Motor neuron (in vitro differentiated cells): Measurements from ENCODE around the gene KNSTRN. TPM values are rescaled to one million over a fixed set of nuclear protein-coding genes. Genes with fewer than 3 reads are reported as not detected.
A peak's percentile ranks its signal among the peaks of the same experiment; 100 is the strongest.

Source experiments
- ATAC-seq, 8 experiments: fragments of 200-7000 bp; cut with Tn5 transposase; replicated peaks in 6 of 8; 2 replicates each; pipeline ENCODE4 v1.8.0; 2021; ENCODE audit warnings: mild to moderate bottlenecking in 8 of 8, moderate library complexity in 8 of 8
- H3K27ac ChIP-seq, 2 donors: fragments of 250-450 bp; sonication (Bioruptor Pico); 2 replicates each; pipeline ENCODE4 v1.9.0; 2021; ENCODE audit warnings: antibody characterized with exemption in 2 of 2, mild to moderate bottlenecking in 2 of 2, moderate library complexity in 1 of 2
- H3K4me1 ChIP-seq, 2 donors: fragments of 250-450 bp; sonication (Bioruptor Pico); replicated peaks in 1 of 2; 2 replicates each; pipeline ENCODE4 v1.6.1; 2021; ENCODE audit warnings: antibody characterized with exemption in 2 of 2, mild to moderate bottlenecking in 2 of 2, moderate library complexity in 1 of 2
- H3K4me3 ChIP-seq, 5 donors: fragments of 250-450 bp; sonication (Bioruptor Pico); 2 replicates each; pipeline ENCODE4 v1.9.0; 2021; ENCODE audit warnings: antibody characterized with exemption in 5 of 5, mild to moderate bottlenecking in 5 of 5, moderate library complexity in 4 of 5
- WGBS, 10 experiments: fragments of 450-650 bp; shearing (Covaris generic); methylation state at CpG; one replicate each; pipeline ENCODE4 v1.0.0; 2022; 5-methylcytosine and 5-hydroxymethylcytosine counted together
- in situ Hi-C, 9 experiments: fragments of 400-800 bp; cut with MboI; loops; one replicate each; pipeline ENCODE4 v1.15.0; 2021; ENCODE audit warnings: low sequenced_read_pairs in 9 of 9, low pct_unique_long_range_greater_than_20kb in 2 of 9; ENCODE audit not compliant: unreplicated experiment in 9 of 9
- total RNA-seq, 8 experiments: library from RNA; unstranded; fragments of 300-600 nt; gene quantifications; 2 replicates each; pipeline versions ENCODE4 v1.2.3 to v1.2.4, GENCODE V29; 2022

The KNSTRN gene
- total RNA-seq, 8 experiments from 2014 or later: 19.5 to 63.3 (median 29.3) TPM

DNA sequence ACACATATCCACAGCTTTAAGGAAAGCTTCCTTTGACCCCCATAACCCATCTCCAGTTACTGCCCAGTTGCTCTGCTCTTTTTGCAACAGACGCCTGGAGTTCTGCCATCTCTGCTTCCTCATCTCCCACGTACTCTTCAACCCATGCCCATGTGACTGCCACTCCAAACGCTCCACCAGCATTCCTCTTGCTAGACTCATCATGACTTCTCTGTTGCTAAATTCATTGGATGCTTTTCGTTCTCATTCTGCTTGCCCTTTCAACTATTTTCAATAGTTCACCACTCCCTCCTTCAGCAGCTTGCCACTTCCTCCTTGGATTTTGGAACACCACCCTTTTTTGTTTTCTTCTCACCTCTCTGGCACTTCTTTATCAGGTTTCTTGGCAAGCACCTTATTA is 2.7 kb upstream of the KNSTRN start:
- in situ Hi-C loops: no loop called here
- H3K27ac ChIP-seq: no peak overlapping the region

DNA sequence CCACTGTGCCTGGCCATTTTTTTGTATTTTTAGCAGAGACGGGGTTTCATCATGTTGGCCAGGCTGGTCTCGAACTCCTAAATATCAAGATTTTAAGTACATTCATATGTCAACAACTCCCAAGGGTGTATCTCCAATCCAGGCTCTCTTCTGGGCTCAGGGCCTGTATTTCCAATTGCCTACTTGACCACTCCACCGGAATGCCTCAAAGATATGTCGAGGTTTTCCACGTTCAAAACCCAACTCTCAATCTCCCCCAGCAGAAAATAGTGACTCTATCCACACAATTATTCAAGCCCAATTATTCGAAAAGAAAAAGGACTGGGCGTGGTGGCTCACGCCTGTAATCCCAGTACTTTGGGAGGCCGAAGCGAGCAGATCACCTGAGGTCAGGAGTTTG is 1.9 kb upstream of the KNSTRN start:
- ATAC-seq: no peak
- Histone ChIP-seq H3K27ac (no peak overlapping the region), H3K4me3 (no peak overlapping the region), H3K4me1 (peaks cover 4 to 7% of the 10 kb centered on the region in 2 donors)
- in situ Hi-C loops: no loop called here
- WGBS, 10 experiments: 82 to 94% (median 90%) methylated on average over 2 to 10 of the region's 10 CpGs; no CpG with 5 or more reads in 4 of the 10 experiments

More for the DNA sequence above, 2.7 kb upstream of the KNSTRN start:
- Histone ChIP-seq H3K4me3 (no peak overlapping the region), H3K4me1 (peaks cover 4 to 7% of the 10 kb centered on the region in 2 donors)
- peak in 2 of 8 experiments; percentile 51 to 58 for ATAC-seq
- WGBS, 10 experiments: 0 to 75% (median 31%) methylated on average over 1 to 4 of the region's 4 CpGs

DNA sequence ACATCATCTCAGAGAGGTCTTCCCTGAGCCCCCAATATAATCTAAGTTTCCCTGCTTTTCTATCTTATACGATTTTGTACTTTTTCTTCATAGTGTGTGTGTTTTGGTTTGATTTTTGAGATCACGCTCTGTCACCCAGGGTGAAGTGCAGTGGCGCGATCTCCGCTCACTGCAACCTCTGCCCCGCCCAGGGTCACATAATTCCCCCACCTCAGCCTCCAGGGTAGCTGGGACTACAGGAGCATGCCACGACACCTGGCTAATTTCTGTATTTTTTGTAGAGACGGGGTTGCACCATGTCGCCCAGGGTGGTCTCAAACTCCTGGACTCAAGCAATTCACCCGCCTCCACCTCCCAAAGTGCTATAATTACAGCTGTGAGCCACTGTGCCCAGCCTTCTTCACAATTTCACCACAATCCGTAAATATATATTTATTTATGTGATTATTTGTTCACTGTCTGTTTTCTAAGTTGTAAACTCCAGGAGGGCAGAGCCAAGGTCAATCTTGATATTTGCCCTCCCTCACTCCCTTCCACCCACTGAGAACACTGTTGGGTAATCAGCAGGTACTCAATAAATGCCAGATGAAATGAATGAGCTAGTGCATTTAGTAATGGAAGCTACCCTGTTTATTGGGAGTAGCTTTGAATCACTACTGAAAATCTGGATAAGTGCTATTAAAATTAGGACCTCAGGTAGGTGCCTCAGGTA is 547 bp upstream of the KNSTRN start:
- no peak for ATAC-seq
- H3K4me3 ChIP-seq: no peak overlapping the region
- WGBS, 10 experiments: 62 to 93% (median 81%) methylated on average over 1 to 7 of the region's 11 CpGs; no CpG with 5 or more reads in 1 of the 10 experiments
- in situ Hi-C loops: no loop called here
- H3K4me1 ChIP-seq: peaks cover 4 to 7% of the 10 kb centered on the region in 2 donors
- H3K27ac ChIP-seq: no peak overlapping the region

DNA sequence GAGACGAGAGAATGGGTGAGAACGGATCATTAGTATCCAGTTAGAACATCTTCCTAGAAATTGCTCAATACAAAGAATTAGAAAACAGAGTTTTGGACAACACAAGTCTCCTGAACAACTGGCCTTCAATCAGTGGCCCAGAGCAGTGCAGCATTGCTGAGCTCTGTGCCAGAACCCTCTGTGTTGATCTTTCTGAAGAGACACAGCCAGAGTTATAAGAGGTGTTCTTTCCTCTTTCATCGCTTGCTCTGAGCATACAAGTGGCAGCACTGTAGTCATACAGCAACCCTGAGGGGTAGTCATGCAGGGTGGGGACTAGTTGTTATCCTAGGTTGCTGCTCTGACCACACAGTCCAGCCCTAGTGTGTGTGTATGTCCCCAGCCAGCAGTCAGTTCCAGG is 4.0 kb downstream of the KNSTRN start:
- Histone ChIP-seq H3K27ac (no peak overlapping the region), H3K4me3 (no peak overlapping the region), H3K4me1 (peaks cover 4 to 7% of the 10 kb centered on the region in 2 donors)
- WGBS, 10 experiments: 90 to 100% (median 100%) methylated on average over 1 to 2 of the region's 3 CpGs; no CpG with 5 or more reads in 3 of the 10 experiments
- ATAC-seq: no peak
- in situ Hi-C loops: no loop called here

DNA sequence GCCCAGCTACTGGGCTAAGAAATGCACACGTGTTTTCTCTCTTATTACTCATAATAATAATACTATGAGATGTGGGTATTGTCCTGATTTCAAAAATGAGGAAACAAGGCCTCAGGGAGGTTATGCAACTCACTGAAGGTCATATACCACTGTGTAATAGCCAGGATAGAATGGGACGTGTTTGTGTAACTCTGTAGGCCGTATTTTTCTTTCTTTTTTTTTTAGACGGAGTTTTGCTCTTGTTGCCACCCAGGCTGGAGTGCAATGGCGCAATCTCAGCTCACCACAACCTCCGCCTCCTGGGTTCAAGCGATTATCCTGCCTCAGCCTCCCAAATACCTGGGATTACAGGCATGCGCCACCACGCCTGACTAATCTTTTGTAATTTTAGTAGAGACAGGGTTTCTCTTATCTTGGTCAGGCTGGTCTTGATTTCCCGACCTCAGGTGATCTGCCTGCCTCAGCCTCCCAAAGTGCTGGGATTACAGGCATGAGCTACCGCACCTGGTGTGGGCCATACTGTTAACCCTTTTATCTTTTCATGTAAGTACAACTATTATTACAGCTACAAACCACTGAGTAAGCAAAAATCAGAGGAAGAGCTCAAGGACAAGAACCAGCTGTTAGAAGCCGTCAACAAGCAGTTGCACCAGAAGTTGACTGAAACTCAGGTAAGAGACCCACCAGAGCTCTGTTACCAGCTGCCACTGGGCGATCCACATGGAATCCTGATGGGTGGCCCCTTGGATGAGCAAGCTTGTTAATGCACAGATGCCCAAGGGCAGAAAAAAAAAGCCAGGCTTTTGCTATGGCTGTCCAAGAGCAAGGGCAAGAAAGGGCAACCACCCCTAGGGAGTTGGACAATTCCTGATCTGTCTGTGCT is 6.7 kb downstream of the KNSTRN start:
- no peak overlapping the region for H3K27ac ChIP-seq
- ATAC-seq: no peak
- 71 to 100% (median 97%) methylated on average over 1 to 13 of the region's 13 CpGs; no CpG with 5 or more reads in 1 of the 10 experiments for WGBS, 10 experiments
- H3K4me3 ChIP-seq: no peak overlapping the region
- no peaks in the 10 kb centered on the region for H3K4me1 ChIP-seq
- in situ Hi-C loops: no loop called here

DNA sequence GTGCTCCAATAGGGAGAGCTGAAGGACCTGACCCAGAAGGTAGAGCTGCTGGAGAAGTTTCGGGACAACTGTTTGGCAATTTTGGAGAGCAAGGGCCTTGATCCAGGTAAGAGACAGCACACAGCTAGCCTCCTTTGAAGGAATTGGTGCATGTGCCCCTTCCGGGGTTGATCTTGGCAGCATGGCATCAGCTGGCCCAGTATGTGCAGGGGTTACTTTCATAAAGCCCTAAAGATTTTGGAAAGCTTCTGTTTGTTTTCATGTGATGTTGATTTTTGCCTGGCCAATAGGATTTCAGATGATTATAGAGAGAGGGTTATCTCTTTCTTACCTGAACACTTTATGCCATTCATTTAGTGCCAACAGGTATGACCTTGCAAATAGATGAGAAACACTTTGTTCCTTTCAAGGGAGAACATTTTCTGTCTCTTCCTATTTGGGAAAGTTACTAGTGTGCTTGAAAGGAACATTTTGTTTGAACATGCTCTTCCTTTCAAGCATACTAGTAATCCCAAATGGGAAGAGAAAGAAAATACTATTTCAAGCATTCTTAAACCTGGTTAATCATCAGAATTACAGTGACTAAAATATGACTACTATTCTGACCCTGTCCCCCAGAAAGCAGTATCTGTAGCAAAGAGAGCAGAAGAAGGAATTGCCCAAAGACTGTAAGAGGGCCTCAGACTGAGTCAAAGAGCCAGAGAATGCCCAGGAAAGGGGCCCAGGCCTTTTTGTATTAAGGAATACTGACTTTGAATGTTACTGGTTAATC is 7.5 kb downstream of the KNSTRN start:
- no peaks in the 10 kb centered on the region for H3K4me1 ChIP-seq
- no peak overlapping the region for H3K4me3 ChIP-seq
- H3K27ac ChIP-seq: no peak overlapping the region
- ATAC-seq: no peak
- in situ Hi-C loops: no loop called here
- WGBS, 10 experiments: 80 to 100% (median 92%) methylated on average over 1 to 2 of the region's 2 CpGs; no CpG with 5 or more reads in 7 of the 10 experiments

DNA sequence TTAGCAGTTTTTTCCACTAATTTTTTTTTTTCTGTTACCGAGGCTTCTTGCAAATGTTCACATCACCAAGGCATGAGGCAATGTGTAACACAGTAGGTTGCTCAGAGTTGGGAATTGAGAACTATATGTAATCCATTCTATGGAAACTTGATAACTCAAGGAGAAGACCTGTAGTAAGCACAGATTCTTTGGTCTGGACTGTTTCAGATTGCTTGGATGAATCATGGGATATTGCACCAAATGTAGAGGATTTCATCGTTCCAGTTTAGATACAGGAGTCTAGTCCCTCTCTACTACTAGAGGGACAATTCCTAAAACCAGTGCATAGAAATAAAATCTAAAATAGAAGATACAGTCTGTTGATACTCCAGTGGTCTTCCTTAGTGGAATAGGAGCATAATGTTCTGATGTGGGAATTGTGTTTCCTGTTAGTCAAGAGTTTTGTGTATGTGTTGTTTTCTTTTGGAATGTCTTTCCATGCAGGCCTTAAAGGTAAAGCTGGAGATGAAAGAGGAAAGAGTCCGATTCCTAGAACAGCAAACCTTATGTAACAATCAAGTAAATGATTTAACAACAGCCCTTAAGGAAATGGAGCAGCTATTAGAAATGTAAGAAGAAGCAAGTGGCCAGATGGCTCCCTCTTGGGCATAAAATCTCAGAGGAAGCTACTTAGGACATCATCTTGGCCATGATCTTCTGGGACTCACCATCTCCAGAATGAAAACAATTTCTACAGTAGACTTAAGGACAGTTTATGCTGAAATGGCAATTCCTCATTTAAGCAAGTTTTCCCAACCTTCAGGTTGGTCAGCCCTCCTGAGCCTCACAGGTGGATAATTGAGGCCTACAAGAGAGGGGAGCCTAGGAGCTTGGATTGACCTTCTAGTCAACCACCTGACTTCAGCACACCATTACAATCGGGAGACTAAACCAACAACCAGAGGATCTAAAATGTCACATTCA is 10.7 kb downstream of the KNSTRN start:
- H3K27ac ChIP-seq: no peak overlapping the region
- in situ Hi-C loops: no loop called here
- no peak for ATAC-seq
- 86 to 100% (median 96%) methylated on average over 1 to 4 of the region's 4 CpGs for WGBS, 10 experiments
- no peak overlapping the region for H3K4me3 ChIP-seq
- no peaks in the 10 kb centered on the region for H3K4me1 ChIP-seq

DNA sequence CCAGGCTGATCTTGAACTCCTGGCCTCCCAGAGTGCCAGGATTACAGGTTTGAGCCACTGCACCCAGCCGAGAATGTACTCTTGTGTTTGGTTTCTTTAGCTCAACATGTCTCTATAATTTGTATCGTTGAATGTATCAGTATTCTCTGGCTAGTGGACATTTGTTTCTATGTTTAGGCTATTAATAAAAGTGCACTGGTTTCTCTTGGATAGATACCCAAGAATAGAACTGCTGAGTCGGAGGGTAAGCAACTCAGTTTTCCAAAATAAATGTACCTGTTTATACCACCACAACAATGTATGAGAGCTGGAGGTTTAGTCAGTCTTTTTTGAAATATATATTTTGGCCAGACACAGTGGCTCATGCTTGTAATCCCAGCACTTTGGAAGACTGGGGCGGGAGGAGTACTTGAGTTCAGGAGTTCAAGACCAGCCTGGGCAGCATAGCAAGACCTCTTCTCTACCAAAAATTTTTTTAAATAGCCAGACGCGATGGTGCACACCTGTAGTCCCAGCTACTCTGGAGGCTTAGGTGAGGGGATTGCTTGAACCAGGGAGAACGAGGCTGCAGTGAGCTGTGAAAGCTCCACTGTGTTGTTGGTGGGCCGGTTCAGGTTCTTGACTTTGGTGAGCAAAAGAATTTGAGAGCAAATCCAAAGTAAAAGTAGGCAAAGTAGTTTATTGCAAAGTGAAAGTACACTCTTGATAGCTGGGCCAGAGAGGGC is 15.3 kb downstream of the KNSTRN start:
- no peak overlapping the region for H3K4me3 ChIP-seq
- no peak overlapping the region for H3K27ac ChIP-seq
- WGBS, 10 experiments: 77 to 96% (median 92%) methylated on average over 2 to 8 of the region's 8 CpGs; no CpG with 5 or more reads in 2 of the 10 experiments
- no peak for ATAC-seq
- in situ Hi-C loops: no loop called here
- no peaks in the 10 kb centered on the region for H3K4me1 ChIP-seq

DNA sequence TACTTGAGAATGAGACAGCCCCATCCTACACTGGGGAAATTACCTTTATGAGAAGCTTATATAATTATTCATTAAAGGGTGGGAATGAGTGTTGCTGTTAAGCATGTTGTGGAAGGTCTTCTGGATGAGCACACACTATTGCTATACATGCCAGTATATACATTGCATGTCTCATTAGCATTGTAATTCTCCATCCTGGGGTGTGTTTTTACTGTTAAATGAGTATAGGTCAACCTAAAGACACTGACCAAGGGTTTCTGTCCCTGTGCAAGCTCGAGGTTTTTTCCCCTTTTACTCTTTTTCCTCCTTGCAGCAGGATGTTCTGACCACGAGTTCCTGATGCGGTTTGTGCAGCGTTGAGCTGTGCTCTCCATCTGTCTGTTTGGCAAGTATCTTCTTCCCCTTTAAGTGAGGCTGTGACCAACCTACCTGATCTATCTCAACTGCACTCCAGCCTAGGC is 15.9 kb downstream of the KNSTRN start:
- H3K4me1 ChIP-seq: no peaks in the 10 kb centered on the region
- ATAC-seq: no peak
- no peak overlapping the region for H3K4me3 ChIP-seq
- H3K27ac ChIP-seq: no peak overlapping the region
- in situ Hi-C loops: no loop called here
- WGBS, 10 experiments: 20 to 90% (median 80%) methylated on average over 1 to 4 of the region's 4 CpGs; no CpG with 5 or more reads in 3 of the 10 experiments

DNA sequence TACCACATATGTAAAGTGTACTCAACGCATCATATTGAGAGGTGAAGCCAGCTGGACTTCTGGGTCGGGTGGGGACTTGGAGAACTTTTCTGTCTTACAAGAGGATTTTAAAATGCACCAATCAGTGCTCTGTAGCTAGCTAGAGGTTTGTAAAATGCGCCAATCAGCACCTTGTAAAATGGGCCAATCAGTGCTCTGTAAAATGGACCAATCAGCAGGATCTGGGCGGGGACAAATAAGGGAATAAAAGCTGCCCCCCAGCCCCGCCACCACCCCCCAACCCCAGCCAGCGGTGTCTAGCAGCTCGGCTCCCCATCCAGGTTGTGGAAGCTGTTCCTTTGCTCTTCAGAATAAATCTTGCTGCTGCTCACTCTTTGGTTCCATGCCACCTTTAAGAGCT is 16.8 kb downstream of the KNSTRN start:
- H3K27ac ChIP-seq: no peak overlapping the region
- WGBS, 10 experiments: 40 to 93% (median 80%) methylated on average over 1 to 3 of the region's 7 CpGs; no CpG with 5 or more reads in 1 of the 10 experiments
- H3K4me3 ChIP-seq: no peak overlapping the region
- no peaks in the 10 kb centered on the region for H3K4me1 ChIP-seq
- in situ Hi-C loops: no loop called here
- no peak for ATAC-seq

DNA sequence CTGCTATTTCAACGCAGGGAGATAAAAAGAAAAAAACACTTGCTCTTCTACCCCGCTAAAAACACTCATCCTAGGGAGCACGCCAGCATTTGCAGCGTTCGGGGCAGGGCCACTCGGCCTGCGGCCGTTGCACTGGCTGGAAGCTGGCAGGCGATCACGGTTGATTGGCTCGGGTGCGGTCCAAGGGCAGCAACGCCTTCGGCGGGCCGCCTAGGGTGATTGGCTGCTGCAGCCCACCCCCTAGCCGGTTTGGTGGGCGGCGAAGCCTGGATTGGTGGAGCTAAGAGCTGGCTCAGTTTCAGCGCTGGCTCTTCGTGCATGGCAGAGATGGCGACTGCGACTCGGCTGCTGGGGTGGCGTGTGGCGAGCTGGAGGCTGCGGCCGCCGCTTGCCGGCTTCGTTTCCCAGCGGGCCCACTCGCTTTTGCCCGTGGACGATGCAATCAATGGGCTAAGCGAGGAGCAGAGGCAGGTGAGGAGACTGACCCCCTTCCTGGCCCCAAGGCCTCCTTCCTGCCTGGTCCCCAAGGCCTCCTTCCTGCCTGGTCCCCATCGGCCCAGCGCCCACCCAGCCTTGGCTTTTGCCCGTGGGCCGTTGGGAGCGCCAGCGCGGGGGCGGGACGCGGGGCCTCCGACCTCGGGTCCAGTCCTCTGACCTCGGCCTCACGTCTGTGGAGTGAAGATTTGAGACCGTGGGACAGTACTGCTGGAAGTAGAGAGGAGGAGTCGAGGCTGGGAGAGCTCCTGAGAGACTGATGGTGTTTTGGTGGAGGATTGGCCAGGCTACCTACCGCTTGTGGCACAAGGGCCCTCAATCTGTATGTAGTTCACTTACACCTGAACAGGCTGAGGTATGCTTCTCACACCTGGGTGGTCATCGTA is 23.2 kb downstream of the KNSTRN start, which contains the start of gene IVD:
Gene IVD, plus strand, starts transcription at position 295 of the 881 bp plus-strand sequence. Its CDS starts 33 bp downstream, at position 328.
- Histone ChIP-seq H3K27ac (peak within 1 kb of the TSS; percentile 61 to 77), H3K4me1 (peaks cover 13 to 17% of the 10 kb centered on the region in 2 donors), H3K4me3 (peak within 1 kb of the TSS; percentile 58 to 81 (median 60))
- ATAC-seq: peak; percentile 98 to 99 (median 99)
- WGBS, 10 experiments: 0 to 13% (median 0%) methylated on average over 2 to 10 of the region's 54 CpGs; no CpG with 5 or more reads in 2 of the 10 experiments
- in situ Hi-C loops: no loop called here
